ENCODE measurements around the gene IFNL1.

DNA sequence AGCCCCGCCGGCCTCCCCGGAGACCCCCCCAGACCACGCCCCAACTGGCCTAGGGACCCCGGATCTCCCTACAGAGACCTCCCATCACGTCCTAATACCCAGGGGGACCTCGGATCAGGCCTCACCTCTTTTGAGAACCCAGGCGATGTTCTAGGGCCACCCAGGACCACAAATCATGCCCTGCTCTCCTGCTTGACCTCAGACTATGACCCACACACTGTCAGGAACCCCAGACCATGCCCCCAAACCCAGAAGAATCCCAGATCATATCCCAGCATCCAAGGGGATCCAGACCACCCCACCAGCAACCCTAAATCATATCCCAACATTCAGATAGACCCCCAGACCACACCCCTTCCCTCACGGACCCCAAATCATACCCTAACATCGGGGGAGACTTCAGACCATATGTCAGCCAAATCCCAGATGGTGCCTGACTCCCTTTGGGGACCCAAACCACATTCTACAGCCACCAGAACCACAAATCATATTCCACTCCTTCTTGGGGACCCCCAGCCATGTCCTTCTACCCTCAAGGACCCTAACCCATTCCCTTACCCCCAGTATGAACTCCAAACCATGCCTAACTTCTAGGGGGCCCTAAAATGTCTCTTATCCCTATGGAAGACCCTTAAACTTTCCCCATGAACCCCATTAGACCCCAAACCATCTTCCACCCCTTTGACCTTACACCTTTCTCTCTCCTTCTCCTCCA is 25.1 kb downstream of the IFNL1 start:
- TF ChIP-seq, protein P1, sequence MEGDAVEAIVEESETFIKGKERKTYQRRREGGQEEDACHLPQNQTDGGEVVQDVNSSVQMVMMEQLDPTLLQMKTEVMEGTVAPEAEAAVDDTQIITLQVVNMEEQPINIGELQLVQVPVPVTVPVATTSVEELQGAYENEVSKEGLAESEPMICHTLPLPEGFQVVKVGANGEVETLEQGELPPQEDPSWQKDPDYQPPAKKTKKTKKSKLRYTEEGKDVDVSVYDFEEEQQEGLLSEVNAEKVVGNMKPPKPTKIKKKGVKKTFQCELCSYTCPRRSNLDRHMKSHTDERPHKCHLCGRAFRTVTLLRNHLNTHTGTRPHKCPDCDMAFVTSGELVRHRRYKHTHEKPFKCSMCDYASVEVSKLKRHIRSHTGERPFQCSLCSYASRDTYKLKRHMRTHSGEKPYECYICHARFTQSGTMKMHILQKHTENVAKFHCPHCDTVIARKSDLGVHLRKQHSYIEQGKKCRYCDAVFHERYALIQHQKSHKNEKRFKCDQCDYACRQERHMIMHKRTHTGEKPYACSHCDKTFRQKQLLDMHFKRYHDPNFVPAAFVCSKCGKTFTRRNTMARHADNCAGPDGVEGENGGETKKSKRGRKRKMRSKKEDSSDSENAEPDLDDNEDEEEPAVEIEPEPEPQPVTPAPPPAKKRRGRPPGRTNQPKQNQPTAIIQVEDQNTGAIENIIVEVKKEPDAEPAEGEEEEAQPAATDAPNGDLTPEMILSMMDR (IDR thresholded peaks at IDR 0.05), result no peak
- no peak for TF ChIP-seq POLR2A (IDR thresholded peaks at IDR 0.05)

All from right lobe of liver (tissue), 4 donors.